ENCODE measurements around the gene CENPA. TPM values are rescaled to one million over a fixed set of nuclear protein-coding genes. Genes with fewer than 3 reads are reported as not detected.

Gene CENPA
- 46.7 to 57.0 TPM (median 49.9 TPM) in 5 replicates for total RNA-seq (2022; extraction: Qiagen RNA extraction; ENCODE audit: low read depth)

DNA sequence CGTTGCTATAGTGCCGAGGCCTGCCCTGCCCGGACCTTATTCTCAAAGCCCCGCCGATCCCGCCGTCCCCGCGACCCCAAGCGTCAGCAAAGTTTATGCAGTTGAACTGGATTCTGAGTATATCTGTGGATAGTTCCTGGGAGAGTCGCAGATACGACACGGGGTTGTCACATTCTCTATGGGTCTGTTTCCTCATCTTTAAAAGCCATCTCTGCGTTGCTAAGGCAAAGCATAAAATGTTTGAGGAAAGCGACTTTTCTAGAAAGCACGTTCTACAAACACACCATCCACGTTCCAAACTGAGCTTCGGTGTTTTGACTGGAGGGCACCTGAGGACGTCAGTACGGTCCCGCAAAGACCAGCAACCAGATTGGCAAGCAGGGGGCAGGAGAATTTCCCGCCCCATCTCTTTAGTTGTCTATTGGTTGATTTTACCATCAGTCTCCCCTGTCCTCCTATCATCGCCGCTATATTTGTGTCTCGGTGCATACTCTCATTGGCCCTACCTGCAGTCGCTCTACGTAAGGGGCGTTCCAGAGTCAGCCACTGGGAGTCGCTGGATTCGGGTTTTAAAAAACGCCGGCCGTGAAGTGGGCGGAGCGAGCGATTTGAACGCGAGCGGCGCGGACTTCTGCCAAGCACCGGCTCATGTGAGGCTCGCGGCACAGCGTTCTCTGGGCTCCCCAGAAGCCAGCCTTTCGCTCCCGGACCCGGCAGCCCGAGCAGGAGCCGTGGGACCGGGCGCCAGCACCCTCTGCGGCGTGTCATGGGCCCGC lies at the start of gene CENPA:
Gene CENPA (plus strand): TSS at position 626 of the 776 bp plus-strand sequence. CDS start 141 bp downstream, at position 767.

DNA sequence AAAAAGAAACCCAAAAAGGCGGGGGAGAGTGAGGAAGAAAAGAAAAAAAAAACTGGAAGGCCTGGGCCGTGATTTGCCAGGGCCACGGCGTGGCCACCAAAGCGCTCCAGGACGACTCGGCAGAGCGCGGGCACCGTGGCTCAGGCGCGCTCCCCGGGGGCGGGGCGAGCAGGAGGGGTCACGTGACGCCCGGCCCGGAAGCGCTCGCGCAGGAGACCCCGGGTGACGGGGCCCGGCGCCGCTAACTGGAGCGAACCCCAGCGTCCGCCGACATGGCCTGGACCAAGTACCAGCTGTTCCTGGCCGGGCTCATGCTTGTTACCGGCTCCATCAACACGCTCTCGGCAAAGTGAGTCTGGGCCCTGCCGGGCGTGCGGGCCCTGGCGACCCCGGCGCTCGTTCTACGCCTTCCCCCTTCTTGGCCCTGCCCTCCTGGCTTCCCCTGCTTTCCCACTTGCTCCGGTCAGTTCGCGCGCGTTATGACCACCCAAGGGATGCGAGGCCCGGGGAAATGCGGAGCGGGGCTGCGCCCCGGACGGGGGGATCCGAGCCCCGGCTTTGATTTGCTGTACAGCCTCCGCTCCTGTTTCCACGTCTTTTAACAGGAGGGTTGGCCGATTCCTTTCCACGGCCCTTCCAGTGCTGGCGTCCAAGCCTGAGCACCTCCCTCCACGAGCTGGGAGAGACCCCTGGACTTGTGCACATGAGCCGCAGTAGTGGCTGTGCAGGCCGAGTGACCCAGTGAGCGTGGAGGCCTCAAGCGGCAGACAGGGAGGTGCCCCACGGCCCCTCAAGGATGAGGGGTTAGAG lies 21.6 kb upstream of the CENPA start, which contains the start of gene SLC35F6:
Gene SLC35F6 (plus strand): TSS at position 207 of the 810 bp plus-strand sequence. CDS start 66 bp downstream, at position 273.

Other genes starting within 250 kb of the CENPA start
- gene CIB4, start 144.7 kb upstream of the CENPA start, total RNA-seq (2022; extraction: Qiagen RNA extraction; ENCODE audit: low read depth): 0.44 to 0.93 TPM (median 0.52 TPM) in 3 of 5 replicates, not detected in the others
- 0.38 to 0.97 TPM (median 0.79 TPM) in 5 replicates for gene KCNK3, start 93.3 kb upstream of the CENPA start, total RNA-seq (2022; extraction: Qiagen RNA extraction; ENCODE audit: low read depth)
- 30.8 to 39.4 TPM (median 38.7 TPM) in 5 replicates for gene SLC35F6, start 21.8 kb upstream of the CENPA start, total RNA-seq (2022; extraction: Qiagen RNA extraction; ENCODE audit: low read depth)
- 3.1 to 7.5 TPM (median 4.4 TPM) in 5 replicates for gene DPYSL5, start 62.1 kb downstream of the CENPA start, total RNA-seq (2022; extraction: Qiagen RNA extraction; ENCODE audit: low read depth)
- gene MAPRE3, start 184.6 kb downstream of the CENPA start, total RNA-seq (2022; extraction: Qiagen RNA extraction; ENCODE audit: low read depth): 9.2 to 13.6 TPM (median 12.7 TPM) in 5 replicates
- gene TMEM214, start 246.9 kb downstream of the CENPA start, total RNA-seq (2022; extraction: Qiagen RNA extraction; ENCODE audit: low read depth): 46.6 to 74.4 TPM (median 72.8 TPM) in 5 replicates

All from A549 treated with ZK216348 at 1 μM for 4 hours (cell line).